ENCODE measurements around the gene MFSD8.
"Not testable (repeated sequence)": the region's sequence is repeated elsewhere in the genome, so short reads cannot be mapped to it uniquely, and the experiment has no call there.

Gene MFSD8

GRCh38 chr4:127968586-127968985 is 3.6 kb upstream of the MFSD8 start:
- Histone ChIP-seq H3K36me3 (replicated peaks) (no peaks in the 10 kb centered on the region; the same call in 1 of the 2 replicates), H3K27me3 (ENCODE audit: low read depth) (no peaks in the 10 kb centered on the region), H3K9me3 (no peaks in the 10 kb centered on the region; the same call in 1 of the 2 replicates), H3K4me3 (no peak overlapping the region), H3K4me1 (peaks cover 7% of the 10 kb centered on the region)
- DNase-seq (ENCODE audit: low spot score in 2 of 2), result no peak
- in situ Hi-C loops (cut with MboI; ENCODE audit: low sequenced_read_pairs), result no loop called here

GRCh38 chr4:127967141-127967775 is 2.3 kb upstream of the MFSD8 start:
- Histone ChIP-seq H3K36me3 (replicated peaks) (peaks cover 8% of the 10 kb centered on the region), H3K27me3 (ENCODE audit: low read depth) (no peaks in the 10 kb centered on the region), H3K4me3 (no peak overlapping the region; the same call in 1 of the 2 replicates), H3K4me1 (peaks cover 7% of the 10 kb centered on the region), H3K9me3 (no peaks in the 10 kb centered on the region; the same call in 1 of the 2 replicates)
- no peak for DNase-seq (ENCODE audit: low spot score in 2 of 2)
- in situ Hi-C loops (cut with MboI; ENCODE audit: low sequenced_read_pairs), result no loop called here

GRCh38 chr4:127965803-127966175 is 816 bp upstream of the MFSD8 start:
- in situ Hi-C loops (cut with MboI; ENCODE audit: low sequenced_read_pairs), result no loop called here
- Histone ChIP-seq H3K36me3 (replicated peaks) (peaks cover 8% of the 10 kb centered on the region), H3K4me3 (peak overlapping the region; percentile 95), H3K27me3 (ENCODE audit: low read depth) (no peaks in the 10 kb centered on the region), H3K9me3 (no peaks in the 10 kb centered on the region; the same call in 1 of the 2 replicates), H3K4me1 (peaks cover 7% of the 10 kb centered on the region)
- peak; percentile 50 to 66 for DNase-seq (ENCODE audit: low spot score in 2 of 2)

GRCh38 chr4:127964426-127965061 is 429 bp downstream of the MFSD8 start:
- H3K4me1 ChIP-seq; H3K9me3 ChIP-seq; in situ Hi-C loops (cut with MboI; ENCODE audit: low sequenced_read_pairs); H3K36me3 ChIP-seq (replicated peaks); H3K27me3 ChIP-seq (ENCODE audit: low read depth): not testable (repeated sequence)
- peak overlapping the region; percentile 95 for H3K4me3 ChIP-seq
- peak in 1 of 2 experiments; percentile 31 for DNase-seq (ENCODE audit: low spot score in 2 of 2)

- H3K4me3 ChIP-seq, result peak overlapping the region; percentile 95
- in situ Hi-C loops (cut with MboI; ENCODE audit: low sequenced_read_pairs); H3K36me3 ChIP-seq (replicated peaks); H3K9me3 ChIP-seq; H3K4me1 ChIP-seq; H3K27me3 ChIP-seq (ENCODE audit: low read depth): not testable (repeated sequence)
- peak in 1 of 2 experiments; percentile 14 for DNase-seq (ENCODE audit: low spot score in 2 of 2)
Observed at GRCh38 chr4:127963633-127964398, 1.2 kb downstream of the MFSD8 start.

GRCh38 chr4:127959794-127960193 is 5.2 kb downstream of the MFSD8 start:
- in situ Hi-C loops (cut with MboI; ENCODE audit: low sequenced_read_pairs), result no loop called here
- Histone ChIP-seq H3K27me3 (ENCODE audit: low read depth) (no peaks in the 10 kb centered on the region), H3K4me1 (no peaks in the 10 kb centered on the region), H3K4me3 (no peak overlapping the region), H3K36me3 (replicated peaks) (peaks cover 8% of the 10 kb centered on the region), H3K9me3 (no peaks in the 10 kb centered on the region; the same call in 1 of the 2 replicates)
- DNase-seq (ENCODE audit: low spot score in 2 of 2), result no peak

GRCh38 chr4:127957105-127957504 is 7.9 kb downstream of the MFSD8 start:
- H3K27me3 ChIP-seq (ENCODE audit: low read depth), result no peaks in the 10 kb centered on the region
- no peak for DNase-seq (ENCODE audit: low spot score in 2 of 2)
- no peaks in the 10 kb centered on the region; the same call in 1 of the 2 replicates for H3K36me3 ChIP-seq (replicated peaks)
- no peaks in the 10 kb centered on the region for H3K4me1 ChIP-seq
- no peaks in the 10 kb centered on the region for H3K9me3 ChIP-seq
- in situ Hi-C loops (cut with MboI; ENCODE audit: low sequenced_read_pairs), result no loop called here
- H3K4me3 ChIP-seq, result no peak overlapping the region

- peaks cover 4% of the 10 kb centered on the region; the same call in 1 of the 2 replicates for H3K36me3 ChIP-seq (replicated peaks)
- no peaks in the 10 kb centered on the region for H3K9me3 ChIP-seq
- DNase-seq (ENCODE audit: low spot score in 2 of 2), result no peak
- no peaks in the 10 kb centered on the region for H3K27me3 ChIP-seq (ENCODE audit: low read depth)
- no peaks in the 10 kb centered on the region for H3K4me1 ChIP-seq
- no peak overlapping the region for H3K4me3 ChIP-seq
- in situ Hi-C loops (cut with MboI; ENCODE audit: low sequenced_read_pairs), result no loop called here
Observed at GRCh38 chr4:127936974-127937373, 28.0 kb downstream of the MFSD8 start.

- H3K27me3 ChIP-seq (ENCODE audit: low read depth); H3K9me3 ChIP-seq; H3K4me1 ChIP-seq; H3K4me3 ChIP-seq; H3K36me3 ChIP-seq (replicated peaks); in situ Hi-C loops (cut with MboI; ENCODE audit: low sequenced_read_pairs); DNase-seq (ENCODE audit: low spot score in 2 of 2): not testable (repeated sequence)
Observed at GRCh38 chr4:127931836-127932235, 33.1 kb downstream of the MFSD8 start.

GRCh38 chr4:127930175-127930574 is 34.8 kb downstream of the MFSD8 start:
- Histone ChIP-seq H3K27me3 (ENCODE audit: low read depth) (no peaks in the 10 kb centered on the region; the same call in 1 of the 2 replicates), H3K9me3 (no peaks in the 10 kb centered on the region; the same call in 1 of the 2 replicates), H3K4me3 (no peak overlapping the region), H3K4me1 (no peaks in the 10 kb centered on the region), H3K36me3 (replicated peaks) (peaks cover 9% of the 10 kb centered on the region)
- DNase-seq (ENCODE audit: low spot score in 2 of 2), result no peak
- in situ Hi-C loops (cut with MboI; ENCODE audit: low sequenced_read_pairs), result no loop called here

GRCh38 chr4:127925720-127926119 is 39.3 kb downstream of the MFSD8 start:
- H3K4me1 ChIP-seq; DNase-seq (ENCODE audit: low spot score in 2 of 2); H3K27me3 ChIP-seq (ENCODE audit: low read depth); H3K9me3 ChIP-seq; H3K4me3 ChIP-seq; in situ Hi-C loops (cut with MboI; ENCODE audit: low sequenced_read_pairs): not testable (repeated sequence)
- peaks cover 12% of the 10 kb centered on the region for H3K36me3 ChIP-seq (replicated peaks)

GRCh38 chr4:127922226-127922625 is 42.7 kb downstream of the MFSD8 start:
- Histone ChIP-seq H3K27me3 (ENCODE audit: low read depth) (no peaks in the 10 kb centered on the region; the same call in 1 of the 2 replicates), H3K36me3 (replicated peaks) (peaks cover 7% of the 10 kb centered on the region; the same call in 1 of the 2 replicates)
- in situ Hi-C loops (cut with MboI; ENCODE audit: low sequenced_read_pairs), result no loop called here

GRCh38 chr4:127920521-127920920 is 44.5 kb downstream of the MFSD8 start:
- no peak for DNase-seq (ENCODE audit: low spot score in 2 of 2)
- in situ Hi-C loops (cut with MboI; ENCODE audit: low sequenced_read_pairs), result no loop called here

More at GRCh38 chr4:127922226-127922625, 42.7 kb downstream of the MFSD8 start:
- H3K4me1 ChIP-seq, result no peaks in the 10 kb centered on the region
- H3K9me3 ChIP-seq, result no peaks in the 10 kb centered on the region; the same call in 1 of the 2 replicates
- no peak overlapping the region for H3K4me3 ChIP-seq
- no peak for DNase-seq (ENCODE audit: low spot score in 2 of 2)

GRCh38 chr4:127917151-127917550 is 47.8 kb downstream of the MFSD8 start:
- in situ Hi-C loops (cut with MboI; ENCODE audit: low sequenced_read_pairs), result no loop called here
- no peaks in the 10 kb centered on the region for H3K9me3 ChIP-seq
- no peak for DNase-seq (ENCODE audit: low spot score in 2 of 2)
- 0 out of 2 replicates have a peak, but pooled peaks cover 3% of the 10 kb centered on the region for H3K36me3 ChIP-seq (replicated peaks)
- H3K4me3 ChIP-seq, result no peak overlapping the region
- no peaks in the 10 kb centered on the region for H3K27me3 ChIP-seq (ENCODE audit: low read depth)
- no peaks in the 10 kb centered on the region for H3K4me1 ChIP-seq

More at GRCh38 chr4:127920521-127920920, 44.5 kb downstream of the MFSD8 start:
- Histone ChIP-seq H3K9me3 (no peaks in the 10 kb centered on the region; the same call in 1 of the 2 replicates), H3K27me3 (ENCODE audit: low read depth) (no peaks in the 10 kb centered on the region), H3K36me3 (replicated peaks) (0 out of 2 replicates have a peak, but pooled peaks cover 3% of the 10 kb centered on the region), H3K4me3 (no peak overlapping the region), H3K4me1 (no peaks in the 10 kb centered on the region)
